ENCODE measurements around the gene OR7A5. TPM values are rescaled to one million over a fixed set of nuclear protein-coding genes. Genes with fewer than 3 reads are reported as not detected.

OR7A5 gene
- total and polyA plus RNA-seq, 8 donors: not detected

Small RNAs within 50 kb of the gene (small RNA-seq; reads per million reads assigned to genes)
- 0 reads per million in 4 donors for gene AC005255.1

Other genes starting within 250 kb of the OR7A5 start
- gene ADGRE3, start 160.3 kb downstream of the OR7A5 start, total RNA-seq: under 1 TPM in 1 of 5 donors, not detected in 4; 0.55 TPM
- not detected for gene ADGRE3, start 160.3 kb downstream of the OR7A5 start, polyA plus RNA-seq
- gene ZNF333, start 145.1 kb downstream of the OR7A5 start, total RNA-seq: 10 to 100 TPM in 2 of 5 donors, 1 to 10 TPM in 3; 3.8 to 25.9 (median 5.8) TPM
- gene ZNF333, start 145.1 kb downstream of the OR7A5 start, polyA plus RNA-seq: 1 to 10 TPM; 4.1 to 5.7 (median 4.7) TPM
- gene ADGRE2, start 56.6 kb downstream of the OR7A5 start, total RNA-seq: 1 to 10 TPM in 4 of 5 donors, not detected in 1; 1.5 to 9.6 (median 4.1) TPM
- gene ADGRE2, start 56.6 kb downstream of the OR7A5 start, polyA plus RNA-seq: 1 to 10 TPM in 1 of 3 donors, under 1 TPM in 2; 0.28 to 1.7 (median 1.00) TPM
- gene OR7C1, start within 50 bp of the OR7A5 start, total RNA-seq: not detected
- not detected for gene OR7C1, start within 50 bp of the OR7A5 start, polyA plus RNA-seq
- not detected for gene OR7A10, start 13.7 kb upstream of the OR7A5 start, total RNA-seq
- not detected for gene OR7A10, start 13.7 kb upstream of the OR7A5 start, polyA plus RNA-seq
- not detected for gene OR7A17, start 50.9 kb upstream of the OR7A5 start, total RNA-seq
- gene OR7A17, start 50.9 kb upstream of the OR7A5 start, polyA plus RNA-seq: not detected
- gene OR7C2, start 106.3 kb upstream of the OR7A5 start, total RNA-seq: not detected
- not detected for gene OR7C2, start 106.3 kb upstream of the OR7A5 start, polyA plus RNA-seq
- gene SLC1A6, start 144.7 kb upstream of the OR7A5 start, total RNA-seq: under 1 TPM in 1 of 5 donors, not detected in 4; 0.37 TPM
- not detected for gene SLC1A6, start 144.7 kb upstream of the OR7A5 start, polyA plus RNA-seq
- gene CASP14, start 214.3 kb upstream of the OR7A5 start, total RNA-seq: not detected
- not detected for gene CASP14, start 214.3 kb upstream of the OR7A5 start, polyA plus RNA-seq
- not detected for gene OR1I1, start 247.0 kb upstream of the OR7A5 start, total RNA-seq
- gene OR1I1, start 247.0 kb upstream of the OR7A5 start, polyA plus RNA-seq: not detected

Measured in stomach (tissue), 8 donors.